ENCODE measurements around the gene FGF12.
"Not testable (repeated sequence)": the region's sequence is repeated elsewhere in the genome, so short reads cannot be mapped to it uniquely, and the experiment has no call there.

Gene FGF12

DNA sequence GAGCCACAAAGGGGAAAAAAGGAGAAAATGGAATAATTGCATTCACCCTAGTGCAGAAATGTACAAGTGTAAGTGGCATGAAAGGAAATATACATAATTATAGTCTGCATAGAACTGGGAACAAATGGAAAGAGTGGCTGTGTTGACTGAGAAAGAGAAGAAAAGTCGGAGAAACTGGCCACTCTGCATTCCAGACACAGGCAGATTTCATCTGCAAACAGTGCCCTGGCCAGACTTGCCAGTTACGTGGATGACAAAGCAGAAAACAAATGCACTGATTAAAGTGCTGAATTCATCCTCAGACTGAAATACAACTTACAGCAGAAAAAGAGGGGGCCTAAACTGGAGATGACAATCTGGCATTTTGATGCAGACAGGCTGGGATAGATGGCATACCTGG is 129.8 kb downstream of the FGF12 start:
- no peak for DNase-seq (ENCODE audit: low read depth, low spot score)

DNA sequence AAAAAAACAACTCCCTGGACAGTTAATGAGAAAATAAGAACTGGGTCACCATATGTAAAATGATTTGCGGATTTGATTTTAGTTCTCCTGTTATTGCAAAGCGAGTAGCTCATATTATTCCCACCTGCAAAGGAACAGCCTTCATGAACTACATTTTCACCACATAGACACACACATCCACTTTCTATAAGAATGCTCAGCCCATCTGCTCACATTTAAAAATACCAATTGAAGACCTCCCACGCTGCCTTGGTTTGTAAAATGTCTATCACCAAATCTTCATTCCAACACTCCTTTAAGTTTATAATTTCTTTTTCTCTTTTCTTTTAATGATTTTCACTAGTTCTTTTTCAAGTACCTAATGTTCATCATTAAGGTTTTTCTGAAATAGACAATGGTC is 148.6 kb downstream of the FGF12 start:
- DNase-seq (ENCODE audit: low read depth, low spot score), result no peak

DNA sequence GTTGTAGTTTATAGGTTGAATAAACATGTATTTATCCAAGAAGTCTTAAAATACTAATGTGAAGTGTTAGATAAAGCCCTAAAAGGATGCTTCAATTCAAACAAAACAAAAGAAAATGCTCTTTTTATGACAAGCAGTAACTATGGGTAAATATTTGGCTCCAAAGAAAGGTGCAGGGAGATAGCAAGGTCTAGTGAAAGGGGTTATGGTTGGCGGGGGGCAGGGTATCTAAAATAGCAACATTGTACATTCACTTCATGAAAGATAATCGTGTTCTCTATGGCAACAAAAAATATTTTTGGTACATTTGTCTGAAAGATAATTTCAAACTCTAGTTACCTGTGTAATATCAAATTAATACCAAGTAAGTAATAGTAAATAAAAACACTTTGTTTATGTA is 149.5 kb downstream of the FGF12 start:
- no peak for DNase-seq (ENCODE audit: low read depth, low spot score)

DNA sequence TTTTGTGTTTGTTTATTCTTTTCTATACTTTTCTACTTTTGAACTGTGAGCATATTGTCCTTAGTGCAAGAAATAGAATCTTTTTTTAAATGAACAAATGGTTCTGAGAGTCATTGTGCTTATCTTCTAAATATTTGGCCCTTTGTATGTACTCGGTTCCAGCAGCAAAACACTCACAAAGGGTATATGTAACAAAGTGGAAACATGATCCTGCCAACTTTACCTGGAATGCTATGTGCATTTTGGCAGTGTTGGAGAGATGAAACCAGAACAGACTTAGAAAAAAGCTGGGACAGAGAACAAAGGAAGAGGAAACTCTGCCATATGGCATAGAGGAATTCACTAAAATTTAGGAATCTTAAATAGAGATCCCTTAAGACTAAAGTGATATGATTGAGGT is 150.1 kb downstream of the FGF12 start:
- no peak for DNase-seq (ENCODE audit: low read depth, low spot score)

DNA sequence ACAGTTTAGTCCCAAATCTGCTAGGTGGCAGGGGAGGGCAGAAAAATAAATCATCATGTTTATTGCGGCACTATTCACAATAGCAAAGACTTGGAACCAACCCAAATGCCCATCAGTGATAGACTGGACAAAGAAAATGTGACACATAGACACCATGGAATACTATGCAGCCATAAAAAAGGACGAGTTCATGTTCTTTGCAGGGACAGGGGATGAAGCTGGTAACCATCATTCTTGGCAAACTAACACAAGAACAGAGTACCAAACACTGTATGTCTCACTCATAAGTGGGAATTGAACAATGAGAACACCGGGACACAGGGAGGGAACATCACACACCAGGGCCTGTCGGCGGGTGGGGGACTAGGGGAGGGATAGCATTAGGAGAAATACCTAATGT is 150.6 kb downstream of the FGF12 start:
- DNase-seq (ENCODE audit: low read depth, low spot score), result not testable (repeated sequence)

DNA sequence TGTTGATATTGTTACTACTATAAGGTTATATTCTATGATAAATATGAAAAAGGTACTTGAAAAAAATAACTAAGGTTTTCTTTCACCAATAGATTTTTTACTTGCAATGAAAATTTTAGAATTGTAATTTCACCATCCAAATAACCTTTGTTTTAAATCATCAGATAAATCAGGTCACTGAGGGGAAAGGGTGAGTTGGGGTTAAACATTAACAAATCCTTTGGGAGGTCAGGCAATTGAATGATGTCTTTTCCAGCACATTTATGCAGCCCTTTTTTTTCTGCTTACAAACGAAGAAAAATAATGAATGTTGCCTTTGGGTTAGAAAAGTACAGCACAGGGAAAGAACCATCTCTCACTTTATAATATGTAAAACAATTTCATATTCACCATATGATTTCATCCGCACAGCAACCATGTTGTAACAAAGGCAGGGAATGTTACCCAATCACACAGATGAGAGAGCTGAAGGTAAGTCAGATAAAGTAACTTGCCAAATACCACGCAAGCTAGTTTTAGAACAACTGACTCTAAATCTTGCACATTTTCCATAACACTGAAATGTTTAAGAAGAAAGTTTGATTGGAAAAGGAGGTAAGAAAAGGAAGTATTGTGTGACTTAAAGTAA is 151.3 kb downstream of the FGF12 start:
- DNase-seq (ENCODE audit: low read depth, low spot score), result no peak

DNA sequence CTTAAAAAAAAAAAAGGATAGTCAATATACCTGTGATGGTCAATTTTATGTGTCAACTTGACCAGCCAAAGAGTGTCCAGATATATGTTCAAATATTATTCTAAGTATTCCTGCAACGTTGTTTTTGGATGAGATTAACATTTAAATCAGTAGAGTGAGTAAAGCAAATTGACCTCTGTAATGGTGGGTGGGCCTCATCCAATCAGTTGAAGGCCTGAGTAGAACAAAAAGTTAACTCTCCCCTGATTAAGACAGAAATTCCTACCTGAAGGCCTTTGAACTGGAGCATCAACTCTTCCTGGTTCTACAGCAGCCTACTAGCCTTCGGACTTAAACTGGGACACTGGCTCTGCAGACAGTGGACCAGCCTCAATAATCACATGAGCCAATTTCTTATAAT is 154.1 kb downstream of the FGF12 start:
- no peak for DNase-seq (ENCODE audit: low read depth, low spot score)

DNA sequence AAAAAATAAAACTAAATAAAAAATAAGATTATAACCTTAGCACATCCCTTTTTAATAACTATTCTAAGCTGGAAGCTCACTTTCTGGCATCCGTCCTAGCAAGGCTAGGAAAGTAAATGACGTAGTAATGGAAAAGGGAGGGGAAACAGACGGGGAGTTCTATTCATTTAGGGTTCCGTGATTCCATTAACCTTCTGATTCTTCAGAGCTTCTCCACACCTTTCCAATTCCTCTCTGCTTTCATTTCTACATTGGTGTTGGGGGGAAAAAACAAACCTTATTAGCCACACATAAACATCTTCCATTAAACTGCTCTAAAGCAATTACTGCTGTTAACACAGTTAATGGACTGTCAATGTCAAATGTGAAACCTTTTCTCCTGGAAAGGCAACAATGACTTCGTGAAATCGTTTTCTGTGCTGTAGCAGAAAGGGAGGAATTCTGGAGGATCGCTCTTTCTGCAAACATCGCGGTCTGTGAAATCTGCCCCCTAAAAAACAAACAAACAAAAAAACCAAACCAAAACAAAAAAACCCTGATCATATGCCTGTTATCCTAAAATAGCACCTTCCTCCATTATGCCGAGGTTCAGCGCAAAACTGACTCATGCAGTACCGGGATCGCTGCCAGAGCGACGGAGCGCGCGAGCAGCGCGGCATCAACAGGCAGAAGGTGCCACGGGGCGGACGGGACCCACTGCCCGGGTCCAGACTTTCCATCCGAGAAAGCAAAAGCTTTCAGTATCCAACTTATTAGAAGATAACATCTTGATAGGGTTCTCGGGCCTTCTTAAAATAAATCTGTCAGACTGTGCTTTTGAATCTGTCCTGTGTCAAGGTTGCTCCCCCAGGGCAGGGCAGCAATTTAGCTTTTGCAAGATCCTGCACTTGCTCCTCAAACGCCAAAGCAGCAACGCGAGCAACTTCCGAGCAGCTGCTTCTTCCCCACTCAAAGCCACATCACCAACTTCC is 156.2 kb downstream of the FGF12 start:
- DNase-seq (ENCODE audit: low read depth, low spot score), result no peak

DNA sequence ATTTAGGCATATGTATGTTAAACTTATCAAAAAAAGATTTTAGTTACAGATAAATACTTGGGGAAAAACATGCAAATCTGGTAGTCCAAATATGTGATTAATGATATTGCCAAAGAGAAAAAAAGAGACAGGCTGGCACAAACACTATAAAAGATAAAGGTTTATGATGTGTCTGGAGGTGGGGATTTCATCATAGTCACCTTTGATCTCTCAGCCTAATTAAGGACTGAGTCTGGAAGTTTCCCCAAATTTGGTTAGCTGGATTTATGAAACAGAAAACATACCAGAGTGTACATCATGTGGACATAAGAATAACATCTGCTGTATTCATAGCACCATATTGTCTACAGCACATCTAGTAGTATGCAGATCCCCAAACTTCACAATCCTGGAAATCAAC is 157.0 kb downstream of the FGF12 start:
- DNase-seq (ENCODE audit: low read depth, low spot score), result no peak

DNA sequence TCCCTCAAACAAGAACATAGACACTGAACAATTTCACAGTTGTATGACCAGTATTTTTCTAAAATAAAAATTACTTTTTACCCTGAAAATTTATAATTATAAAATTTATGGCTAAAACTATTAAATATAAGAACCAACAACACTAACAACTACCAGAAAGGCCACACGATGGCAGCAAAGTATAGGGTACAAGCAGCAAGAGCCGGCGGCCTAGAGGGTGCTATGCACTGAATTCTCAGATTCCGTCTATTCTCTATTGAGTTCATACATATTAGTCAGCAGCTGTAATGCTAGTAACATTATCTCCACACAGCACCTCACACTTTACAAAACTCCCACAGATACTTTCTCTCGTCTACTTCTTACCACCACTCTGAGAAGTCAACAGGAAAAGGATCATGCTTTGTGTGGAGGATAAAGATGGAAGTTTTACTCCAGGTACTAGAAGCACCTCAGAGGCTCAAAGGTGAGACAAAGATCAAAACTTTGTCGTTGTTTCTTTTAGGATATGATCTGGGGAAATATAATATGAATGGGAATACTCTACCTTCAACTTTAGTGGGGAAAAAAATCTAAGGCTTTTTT is 160.5 kb downstream of the FGF12 start:
- no peak for DNase-seq (ENCODE audit: low read depth, low spot score)

DNA sequence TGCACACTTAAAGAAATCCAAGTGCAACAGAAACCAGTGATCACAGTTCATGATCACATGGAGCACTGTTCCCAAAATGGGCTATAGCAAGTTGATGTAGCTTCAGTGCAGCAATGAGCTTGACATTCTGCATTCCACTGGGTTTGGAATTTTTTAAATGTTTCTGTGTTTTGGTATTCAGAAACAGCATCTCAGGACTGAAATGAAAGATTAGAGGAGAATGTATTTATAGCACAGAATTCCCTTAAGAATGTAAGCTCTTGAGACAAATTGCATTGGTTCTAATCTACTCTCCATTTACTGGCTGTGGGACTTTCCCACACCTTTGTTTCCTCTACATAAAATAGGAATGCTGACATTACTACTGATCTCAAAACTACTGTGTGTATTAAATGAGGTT is 162.7 kb downstream of the FGF12 start:
- DNase-seq (ENCODE audit: low read depth, low spot score), result no peak

DNA sequence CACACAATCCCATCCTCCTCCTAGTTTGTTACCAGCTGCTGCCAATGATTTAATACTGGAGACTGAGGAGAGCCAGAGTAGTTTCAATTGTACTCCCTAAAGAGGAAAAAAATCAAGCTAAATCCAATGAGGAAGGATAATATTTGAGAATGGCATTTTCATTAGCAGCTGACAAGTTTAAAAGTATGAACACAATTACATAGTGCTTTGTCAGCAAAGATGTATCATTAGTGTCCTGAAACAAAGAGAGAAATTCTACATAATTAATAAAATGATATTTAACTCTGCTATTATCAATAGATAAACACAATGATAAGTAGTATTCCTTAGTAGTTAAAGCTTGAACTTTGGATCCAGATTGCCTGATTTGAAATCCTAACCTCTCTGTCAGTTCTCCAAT is 163.9 kb downstream of the FGF12 start:
- no peak for DNase-seq (ENCODE audit: low read depth, low spot score)

DNA sequence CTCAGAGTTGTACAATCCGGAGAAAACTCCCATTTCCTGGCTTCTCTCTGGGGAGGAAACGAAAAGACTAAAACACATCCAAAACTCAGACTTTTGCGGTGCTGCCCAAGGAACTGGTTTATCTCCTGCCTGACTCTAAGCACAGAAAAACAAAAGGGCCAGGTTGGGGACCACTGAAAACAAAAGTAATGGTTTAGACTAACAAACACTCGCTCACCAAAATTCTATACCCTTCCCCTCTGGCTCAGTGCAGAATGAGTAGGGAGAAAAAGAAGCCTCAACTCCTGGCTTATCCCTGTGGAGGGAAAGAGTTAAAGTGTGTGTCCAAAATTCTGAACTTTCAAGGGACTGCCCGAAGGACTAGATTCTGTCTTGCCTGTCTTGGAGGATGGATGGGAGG is 173.6 kb downstream of the FGF12 start:
- no peak for DNase-seq (ENCODE audit: low read depth, low spot score)

DNA sequence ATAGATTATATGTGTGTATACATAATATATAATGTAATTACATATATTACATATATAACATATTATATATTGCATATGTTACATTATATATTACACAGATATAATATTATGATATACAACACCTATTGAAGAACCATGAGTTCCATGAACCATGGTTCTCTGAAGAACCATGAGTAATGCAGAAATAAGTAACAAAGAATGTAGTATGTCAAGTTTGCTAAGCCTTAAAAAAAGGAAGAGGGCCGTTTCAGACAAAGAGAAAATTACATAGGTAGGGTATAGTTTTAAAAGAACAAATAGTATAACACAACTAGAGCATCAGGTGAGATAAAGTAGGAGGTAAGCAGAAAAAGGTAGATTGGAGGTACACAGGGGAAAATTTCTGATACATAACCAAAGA is 177.0 kb downstream of the FGF12 start:
- DNase-seq (ENCODE audit: low read depth, low spot score), result no peak

DNA sequence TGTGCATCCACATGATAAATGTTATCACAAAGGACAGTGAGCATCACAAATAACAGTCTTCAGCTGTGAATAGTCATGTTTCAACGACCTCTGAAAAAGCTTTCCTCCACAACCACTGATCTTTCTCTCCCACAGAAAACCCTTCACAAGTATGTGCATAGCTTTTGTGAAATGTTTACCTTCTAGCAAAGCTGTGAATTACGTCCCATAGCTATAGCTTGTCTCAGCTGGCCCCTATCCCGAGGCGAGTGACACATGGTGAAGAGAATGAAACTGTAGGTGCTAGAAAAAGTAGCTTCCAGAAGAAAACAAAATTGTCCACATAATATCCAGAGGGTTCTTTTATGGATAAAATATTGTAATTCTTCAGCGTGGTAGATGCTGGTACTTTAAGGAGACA is 182.0 kb downstream of the FGF12 start:
- DNase-seq (ENCODE audit: low read depth, low spot score), result no peak

DNA sequence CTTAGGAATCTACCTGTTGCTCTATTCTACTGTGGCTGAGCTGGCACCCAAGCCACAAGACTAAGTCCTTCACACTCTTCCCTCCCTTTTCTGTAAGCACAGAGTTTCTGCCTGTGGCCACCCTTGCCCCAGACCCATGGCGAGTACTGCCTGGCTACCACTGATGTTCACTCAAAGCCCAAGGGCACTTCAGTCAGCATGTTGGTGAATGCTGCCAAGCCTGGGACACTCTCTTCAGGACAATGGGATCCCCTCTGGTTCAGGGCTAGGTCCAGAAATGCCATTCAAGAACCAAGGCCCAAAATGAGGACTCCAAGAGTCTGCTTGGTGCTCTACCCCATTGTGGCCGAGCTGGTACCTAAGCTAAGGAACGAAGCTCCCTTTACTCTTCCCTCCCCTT is 184.2 kb downstream of the FGF12 start:
- DNase-seq (ENCODE audit: low read depth, low spot score), result no peak

DNA sequence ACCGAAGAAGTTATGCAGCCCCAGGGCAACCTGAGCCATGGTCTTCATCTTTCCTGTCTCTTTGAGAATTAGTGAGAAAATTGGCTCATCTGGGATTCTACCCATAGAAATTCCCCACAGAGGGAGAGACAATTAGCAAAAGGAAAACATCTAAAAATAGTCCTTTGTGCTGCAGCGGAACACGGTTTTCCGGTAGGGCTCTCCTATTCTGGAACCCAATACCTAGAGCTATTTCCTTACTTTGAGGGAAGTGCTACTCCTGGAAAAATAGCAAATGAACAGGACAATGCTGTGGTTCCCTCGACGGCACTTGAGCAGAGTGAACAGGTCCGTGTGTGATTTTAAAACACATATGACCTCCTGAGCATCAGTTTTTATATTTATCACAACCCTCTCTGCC is 210.5 kb downstream of the FGF12 start:
- no peak for DNase-seq (ENCODE audit: low read depth, low spot score)

DNA sequence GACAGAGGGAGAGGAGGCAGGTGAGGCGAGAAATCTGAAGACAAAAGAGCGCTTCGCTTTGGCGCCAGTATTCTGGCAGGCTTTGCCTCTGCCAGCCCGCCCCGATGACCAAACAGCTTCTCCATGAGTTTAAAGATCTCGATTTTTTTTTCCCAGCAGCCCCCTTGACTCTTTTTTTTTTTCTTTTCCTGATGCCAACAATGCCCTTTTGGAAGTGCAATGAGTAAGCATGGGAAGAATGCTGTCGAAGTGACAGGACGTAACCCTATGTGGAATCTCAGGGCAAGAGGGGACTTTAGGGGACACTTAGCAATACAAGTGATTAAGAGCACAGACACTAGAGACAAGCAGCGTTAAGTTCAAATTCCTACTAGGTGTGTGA is 211.7 kb downstream of the FGF12 start:
- no peak for DNase-seq (ENCODE audit: low read depth, low spot score)

DNA sequence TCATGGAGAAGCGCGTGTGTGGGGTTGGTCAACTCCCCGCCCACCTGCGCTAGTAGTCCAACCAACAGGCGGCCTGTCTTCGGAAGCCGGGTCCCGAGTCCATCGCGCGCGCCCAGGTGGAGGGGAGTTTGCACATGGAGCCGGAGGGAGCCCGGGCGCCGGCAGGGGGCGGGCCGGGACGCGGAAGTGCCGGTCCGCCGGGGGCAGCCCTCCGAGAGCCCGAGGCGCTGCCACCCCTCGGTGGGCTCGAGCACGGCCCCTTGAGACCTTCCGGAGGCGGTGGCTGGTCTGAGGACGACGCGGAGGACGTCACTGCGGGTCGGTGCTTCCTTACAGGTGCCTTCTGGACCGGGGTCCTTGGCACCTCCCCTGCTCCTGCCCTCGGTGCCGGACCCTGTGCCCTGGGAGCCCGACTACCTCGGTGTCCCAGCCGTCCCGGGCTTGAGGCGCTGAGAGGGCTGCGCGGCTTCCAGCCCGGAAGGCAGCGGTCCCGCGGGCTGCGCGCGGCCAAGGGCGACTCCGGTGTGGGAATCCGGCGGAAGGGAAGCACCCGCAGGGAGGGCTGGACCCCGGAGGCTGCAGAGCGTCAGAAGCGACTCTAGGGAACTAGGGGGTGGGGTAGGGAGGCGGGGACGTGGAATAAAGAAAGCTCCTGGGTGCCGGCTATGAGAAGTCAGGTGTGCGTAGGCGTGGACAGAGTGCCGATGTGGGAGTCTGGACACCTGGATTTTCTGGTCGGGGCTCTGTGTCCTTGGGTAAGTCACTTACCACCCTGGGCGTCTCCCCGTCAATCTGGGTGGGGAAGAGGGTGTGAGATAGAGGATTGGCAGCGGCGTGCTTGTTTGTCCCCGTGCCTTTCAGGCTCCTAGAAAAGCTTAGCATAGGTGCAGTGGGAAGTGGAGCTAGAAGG is 212.3 kb downstream of the FGF12 start:
- no peak for DNase-seq (ENCODE audit: low read depth, low spot score)

DNA sequence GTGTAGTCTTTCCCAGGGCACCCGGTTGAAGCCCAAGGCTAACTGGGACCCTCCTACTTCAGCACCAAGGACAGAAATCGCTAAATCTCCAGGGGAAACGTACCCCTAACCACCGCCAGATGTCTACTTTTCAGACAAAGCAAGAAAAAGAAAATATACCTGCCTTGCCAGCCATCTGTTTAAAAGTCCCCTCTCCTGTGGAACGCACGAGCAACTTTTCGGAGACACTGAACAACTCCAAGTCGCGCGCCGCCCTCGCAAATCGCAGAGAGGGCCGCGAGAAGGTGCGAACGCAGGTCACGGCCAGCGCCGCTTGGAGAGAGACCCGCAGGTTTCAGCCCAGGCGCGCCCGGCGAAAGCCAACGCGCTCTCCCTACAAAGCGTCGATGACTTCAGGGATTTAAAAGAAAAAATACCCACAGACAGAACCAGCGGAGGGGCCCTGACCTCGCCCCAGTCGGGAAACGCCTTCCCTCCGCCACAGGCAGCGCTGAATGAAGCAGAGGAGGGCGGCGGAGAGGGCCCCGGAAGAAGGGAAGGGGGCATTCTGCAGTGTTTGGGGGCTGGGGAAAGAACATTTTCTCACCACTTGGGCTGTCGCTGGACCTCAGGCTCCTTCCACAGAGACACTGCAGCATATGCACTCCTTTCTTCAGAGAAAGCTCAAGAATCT is 213.1 kb downstream of the FGF12 start:
- DNase-seq (ENCODE audit: low read depth, low spot score), result no peak

DNA sequence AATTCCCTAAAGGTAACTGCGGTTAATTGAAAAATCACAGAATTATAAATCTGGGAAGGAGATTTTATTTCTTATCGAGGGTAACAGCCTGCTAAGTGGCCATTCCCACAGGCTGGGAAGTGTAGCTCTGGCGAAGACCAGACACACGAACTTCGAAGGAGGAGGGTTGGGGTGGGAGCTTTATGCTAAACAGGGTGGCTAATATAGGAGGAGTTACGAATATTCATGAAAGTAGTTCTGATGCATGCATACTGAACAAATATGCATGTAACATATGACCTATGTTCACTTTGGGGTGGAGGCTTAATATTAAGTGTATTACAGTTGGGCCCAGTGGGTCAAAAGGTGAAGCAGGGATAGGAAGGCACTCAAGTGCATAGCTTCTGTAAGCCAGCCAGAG is 221.6 kb downstream of the FGF12 start:
- no peak for DNase-seq (ENCODE audit: low read depth, low spot score)
